Measurements from ENCODE around the gene FHIT. TPM values are rescaled to one million over a fixed set of nuclear protein-coding genes. Genes with fewer than 3 reads are reported as not detected.

The FHIT gene
- total RNA-seq, 1 donor from 2014 or later, result 8.5 TPM

- DNase-seq (ENCODE audit: low spot score), result no peak
These were observed 819.7 kb downstream of the FHIT start for GRCh38 chr3:60431599-60431958.

DNA sequence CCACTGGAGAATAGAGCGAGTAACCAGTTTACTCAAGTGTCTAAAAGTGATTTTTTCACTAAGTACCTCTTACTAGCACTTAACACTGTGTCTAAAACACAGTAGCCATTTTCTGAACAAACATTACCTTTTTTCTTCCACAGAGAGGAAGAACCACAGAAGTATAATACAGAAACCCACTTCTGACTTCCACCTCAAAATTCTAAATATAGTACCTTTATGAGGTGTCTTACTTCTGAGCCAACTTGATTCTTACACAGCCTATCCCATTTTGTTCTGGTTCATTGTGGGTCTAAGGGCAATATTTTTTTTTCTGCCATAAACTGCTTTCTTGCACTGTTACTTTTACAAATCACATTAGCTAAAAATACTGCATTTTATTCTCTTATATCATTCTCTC lies 821.0 kb downstream of the FHIT start:
- DNase-seq (ENCODE audit: low spot score), result no peak

GRCh38 chr3:60427109-60427508 lies 824.1 kb downstream of the FHIT start:
- DNase-seq (ENCODE audit: low spot score), result no peak

GRCh38 chr3:60424942-60425341 lies 826.3 kb downstream of the FHIT start:
- no peak for DNase-seq (ENCODE audit: low spot score)

DNA sequence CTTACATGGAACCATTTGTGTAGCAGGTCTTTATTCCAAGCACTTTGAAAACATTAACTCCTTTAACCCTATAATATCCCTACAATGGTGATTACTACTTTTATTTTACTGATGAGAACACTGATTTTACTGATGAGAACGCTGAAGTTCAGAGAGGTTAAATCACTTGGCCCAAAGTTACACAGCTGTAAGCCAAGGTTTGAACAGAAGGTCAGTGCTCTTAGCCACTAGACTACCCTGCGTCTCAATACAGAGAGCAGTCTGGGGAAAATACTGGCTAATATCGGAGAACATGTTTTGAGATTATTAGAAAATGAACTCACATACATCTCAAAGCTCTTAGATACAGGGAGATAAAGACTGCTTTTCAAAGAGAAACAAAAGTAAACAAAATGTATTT lies 827.2 kb downstream of the FHIT start:
- DNase-seq (ENCODE audit: low spot score), result no peak

- DNase-seq (ENCODE audit: low spot score), result no peak
These were observed 827.7 kb downstream of the FHIT start for GRCh38 chr3:60423556-60423955.

- no peak for DNase-seq (ENCODE audit: low spot score)
These were observed 829.4 kb downstream of the FHIT start for GRCh38 chr3:60421749-60422446.

DNA sequence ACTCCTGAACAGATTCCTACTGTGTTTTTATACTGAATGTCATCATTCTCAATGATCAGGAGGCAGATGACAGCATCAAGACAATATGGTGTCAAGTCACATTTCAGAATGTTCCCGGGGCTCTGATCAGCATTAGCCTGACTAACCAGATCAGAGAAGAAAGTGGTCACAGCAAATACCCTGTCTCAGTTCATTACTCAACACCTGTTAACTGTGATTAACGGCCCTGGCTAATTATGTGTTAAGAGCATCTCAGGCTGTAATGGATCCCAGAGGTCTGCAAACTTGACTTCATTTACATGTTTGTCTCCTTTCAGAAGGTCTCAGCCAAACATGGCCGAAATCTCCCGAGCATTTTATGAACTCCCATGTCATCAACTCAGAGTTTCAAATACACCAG lies 833.7 kb downstream of the FHIT start:
- no peak for DNase-seq (ENCODE audit: low spot score)

GRCh38 chr3:60414011-60414410 lies 837.2 kb downstream of the FHIT start:
- no peak for DNase-seq (ENCODE audit: low spot score)

DNA sequence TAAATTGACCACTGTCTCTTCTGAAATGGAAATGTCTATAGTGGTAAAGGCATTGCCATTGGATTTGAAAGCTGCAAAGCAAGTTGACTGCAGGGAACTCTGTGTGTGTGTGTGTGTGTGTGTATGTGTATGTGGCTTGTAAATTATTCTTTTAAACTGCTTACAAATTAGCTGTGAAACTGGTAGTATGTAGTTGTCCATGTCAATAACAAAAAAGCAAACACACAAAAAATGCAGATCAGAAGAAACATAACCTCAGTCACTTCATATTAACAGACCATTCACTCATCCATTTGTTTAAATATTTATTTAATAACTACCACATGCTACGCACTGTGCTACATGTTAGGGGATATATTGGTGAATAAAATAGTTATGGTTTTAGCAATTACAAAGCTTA lies 837.7 kb downstream of the FHIT start:
- no peak for DNase-seq (ENCODE audit: low spot score)

- no peak for DNase-seq (ENCODE audit: low spot score)
These were observed 847.4 kb downstream of the FHIT start for GRCh38 chr3:60403866-60404265.

DNA sequence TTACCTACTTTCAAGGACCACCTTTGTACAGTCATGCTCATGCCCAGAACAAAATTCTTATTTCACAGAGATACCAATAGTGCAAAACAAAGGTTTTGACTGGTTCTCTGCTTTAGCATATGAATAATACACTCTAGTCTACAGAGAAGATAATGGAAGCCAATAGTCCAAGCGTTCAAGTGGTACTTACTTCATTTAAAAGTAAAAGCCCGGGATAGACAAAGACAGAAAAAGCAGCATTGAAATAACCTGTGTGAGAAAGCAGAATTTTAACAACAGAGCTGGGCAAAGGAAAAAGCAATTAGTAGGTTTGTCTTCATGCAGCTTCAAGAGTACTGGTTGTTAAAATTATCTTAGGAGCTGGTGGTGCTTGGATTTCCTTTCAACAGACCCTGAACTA lies 848.3 kb downstream of the FHIT start:
- DNase-seq (ENCODE audit: low spot score), result no peak

DNA sequence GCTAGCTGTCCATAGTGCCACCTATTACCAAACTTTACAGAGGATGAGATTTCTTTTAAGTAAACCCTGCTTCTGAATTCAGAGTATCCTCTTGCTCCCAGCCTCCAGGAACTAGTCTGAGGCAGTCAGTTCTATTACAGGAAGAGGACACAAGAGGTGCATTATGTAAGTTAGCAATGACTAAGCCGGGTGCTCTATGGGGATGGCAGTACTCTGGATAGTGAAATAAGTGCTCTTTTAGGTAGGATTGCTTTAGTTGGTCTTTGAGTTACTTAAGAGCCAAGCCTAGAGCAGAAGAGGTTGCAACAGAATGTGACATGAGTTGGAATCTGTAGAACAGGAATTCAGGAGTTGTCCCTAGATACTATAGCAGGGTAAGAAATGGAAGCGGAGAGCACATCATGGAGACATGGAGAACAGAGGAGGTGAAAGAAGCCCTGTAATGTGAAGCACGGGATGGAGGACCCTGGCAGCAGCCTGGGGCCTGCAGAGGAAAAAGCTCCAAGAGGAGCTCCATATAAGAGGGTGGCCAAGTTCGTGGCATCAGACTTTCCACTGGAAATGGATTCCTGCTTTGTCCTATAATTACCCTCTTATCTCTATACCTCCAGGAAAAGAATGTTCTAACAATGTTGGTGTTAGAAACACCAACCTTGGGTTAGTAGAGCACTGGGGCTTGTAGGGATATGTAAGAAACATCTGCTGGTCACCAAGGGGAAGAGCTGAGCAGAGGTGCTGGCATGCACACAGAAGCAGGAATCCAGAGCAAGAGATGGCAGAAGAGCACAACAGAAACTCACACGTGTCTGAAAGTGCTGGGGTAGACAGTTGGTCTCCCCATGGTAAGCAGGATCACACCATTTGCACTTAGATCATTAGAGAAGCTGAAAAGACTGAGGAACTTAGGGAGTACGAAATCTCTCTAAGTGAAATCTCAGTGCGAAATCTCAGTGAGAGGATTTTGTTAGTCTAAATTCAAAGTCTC lies 851.1 kb downstream of the FHIT start:
- DNase-seq (ENCODE audit: low spot score), result no peak

DNA sequence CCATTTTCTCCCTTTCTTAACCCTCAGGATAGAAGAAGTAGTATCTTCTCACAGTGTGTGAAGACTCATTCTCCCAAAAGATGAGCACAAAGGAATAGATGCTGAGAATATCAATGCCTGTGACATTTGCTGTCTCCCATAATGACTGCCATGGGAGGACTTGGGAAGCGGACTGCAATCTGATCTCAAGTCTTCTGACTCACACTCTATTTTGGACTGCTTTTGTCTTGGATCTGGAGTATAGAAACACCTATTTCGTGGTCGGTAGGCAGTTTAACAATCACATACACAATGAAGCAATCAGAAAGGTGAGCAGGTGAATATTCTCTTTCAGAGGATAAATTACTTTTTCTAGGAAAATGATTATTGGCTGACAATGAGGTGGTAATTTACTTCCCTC lies 852.0 kb downstream of the FHIT start:
- DNase-seq (ENCODE audit: low spot score), result no peak

GRCh38 chr3:60395173-60395762 lies 856.0 kb downstream of the FHIT start:
- DNase-seq (ENCODE audit: low spot score), result no peak

- DNase-seq (ENCODE audit: low spot score), result no peak
These were observed 857.3 kb downstream of the FHIT start for GRCh38 chr3:60393946-60394345.

DNA sequence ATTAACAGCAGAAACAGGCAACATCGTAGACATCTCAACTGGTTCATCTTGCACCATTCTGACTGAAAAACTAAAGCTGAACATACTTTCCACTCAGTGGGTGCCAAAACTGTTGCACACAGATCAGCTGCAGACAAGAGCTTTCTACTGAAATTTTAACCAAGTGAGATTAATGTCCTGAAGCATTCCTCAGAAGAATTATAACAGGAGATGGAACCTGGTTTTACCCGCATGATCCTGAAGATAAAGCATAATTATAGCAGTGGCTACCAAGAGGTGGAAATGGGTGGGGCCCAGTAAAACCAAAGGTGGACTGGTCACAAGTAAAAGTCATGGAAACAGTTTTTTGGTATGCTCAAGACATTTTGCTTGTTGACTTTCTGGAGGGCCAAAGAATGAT lies 858.8 kb downstream of the FHIT start:
- no peak for DNase-seq (ENCODE audit: low spot score)

DNA sequence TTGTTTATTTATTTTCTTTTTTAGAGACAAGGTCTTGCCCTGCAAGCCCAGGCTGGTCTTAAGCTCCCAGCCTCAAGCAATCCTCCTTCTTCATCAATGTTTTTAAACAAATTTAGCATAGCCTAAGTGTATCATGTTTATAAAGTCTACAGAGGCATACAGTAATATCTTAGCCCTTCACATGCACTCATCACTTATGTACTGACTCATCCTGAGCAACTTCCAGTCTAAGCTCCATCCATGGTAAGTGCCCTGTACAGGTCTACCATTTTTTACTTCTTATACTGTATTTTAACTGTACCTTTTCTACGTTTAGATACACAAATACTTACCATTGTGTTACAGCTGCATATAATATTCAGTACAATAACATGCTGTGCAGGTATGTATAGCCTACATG lies 860.0 kb downstream of the FHIT start:
- no peak for DNase-seq (ENCODE audit: low spot score)

DNA sequence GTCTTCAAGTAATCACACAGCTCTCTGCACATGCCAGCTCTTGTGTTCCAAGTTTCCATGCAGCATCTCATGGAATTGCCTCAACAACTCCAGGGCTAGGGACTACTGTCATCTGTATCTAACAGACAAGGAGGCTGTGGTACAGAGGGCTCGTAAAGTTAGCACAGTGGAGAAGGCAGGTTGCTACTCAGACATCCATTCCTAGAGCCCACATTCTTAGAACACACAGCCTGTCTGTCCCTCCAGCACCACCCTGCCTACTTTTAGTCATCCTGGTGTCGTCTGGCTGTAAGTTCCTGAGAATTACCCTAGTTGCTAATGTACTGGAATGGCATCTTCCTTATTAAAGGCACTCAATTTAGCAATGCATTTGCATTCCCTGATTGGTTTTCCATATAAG lies 862.5 kb downstream of the FHIT start:
- DNase-seq (ENCODE audit: low spot score), result no peak

DNA sequence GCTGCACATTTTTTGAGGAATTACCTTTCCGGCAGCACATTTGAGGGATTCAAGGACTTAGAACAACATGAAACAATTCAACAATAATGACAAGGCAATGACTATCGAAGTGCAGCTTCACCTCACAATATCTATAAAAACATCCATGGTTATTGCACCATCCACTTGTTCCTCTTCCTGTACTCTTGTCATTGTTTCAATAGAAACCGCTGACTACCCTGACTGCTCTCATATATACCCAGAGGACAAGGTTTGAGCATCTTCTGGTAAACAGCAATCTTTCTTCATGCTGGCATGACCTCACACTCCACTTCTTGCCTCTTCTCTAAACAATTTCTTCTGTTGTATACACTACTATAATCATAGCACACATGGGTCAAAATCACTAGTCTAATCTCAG lies 864.9 kb downstream of the FHIT start:
- no peak for DNase-seq (ENCODE audit: low spot score)

DNA sequence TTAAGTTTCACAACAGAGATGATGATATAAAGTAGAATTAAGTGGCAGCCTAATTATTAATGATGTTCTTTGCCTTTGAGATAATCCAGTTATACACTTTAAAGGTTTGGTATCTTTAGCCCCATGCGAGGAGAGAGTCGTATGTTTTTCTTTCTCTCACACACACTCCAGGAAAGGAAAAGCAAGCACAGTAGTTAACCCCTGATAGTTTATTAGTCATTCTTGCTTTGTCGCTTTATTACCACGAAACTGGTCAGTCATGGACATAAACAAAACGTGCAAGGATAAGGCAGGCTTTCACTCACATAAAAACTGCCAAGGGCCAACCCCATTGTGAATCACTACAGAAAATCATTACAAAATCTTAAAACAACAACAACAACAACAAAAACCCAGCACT lies 866.9 kb downstream of the FHIT start:
- no peak for DNase-seq (ENCODE audit: low spot score)

- no peak for DNase-seq (ENCODE audit: low spot score)
These were observed 867.9 kb downstream of the FHIT start for GRCh38 chr3:60383345-60383744.

All from mesenteric fat pad (tissue), 1 donor.